ENCODE data around the gene GPR17.

GPR17 gene

DNA sequence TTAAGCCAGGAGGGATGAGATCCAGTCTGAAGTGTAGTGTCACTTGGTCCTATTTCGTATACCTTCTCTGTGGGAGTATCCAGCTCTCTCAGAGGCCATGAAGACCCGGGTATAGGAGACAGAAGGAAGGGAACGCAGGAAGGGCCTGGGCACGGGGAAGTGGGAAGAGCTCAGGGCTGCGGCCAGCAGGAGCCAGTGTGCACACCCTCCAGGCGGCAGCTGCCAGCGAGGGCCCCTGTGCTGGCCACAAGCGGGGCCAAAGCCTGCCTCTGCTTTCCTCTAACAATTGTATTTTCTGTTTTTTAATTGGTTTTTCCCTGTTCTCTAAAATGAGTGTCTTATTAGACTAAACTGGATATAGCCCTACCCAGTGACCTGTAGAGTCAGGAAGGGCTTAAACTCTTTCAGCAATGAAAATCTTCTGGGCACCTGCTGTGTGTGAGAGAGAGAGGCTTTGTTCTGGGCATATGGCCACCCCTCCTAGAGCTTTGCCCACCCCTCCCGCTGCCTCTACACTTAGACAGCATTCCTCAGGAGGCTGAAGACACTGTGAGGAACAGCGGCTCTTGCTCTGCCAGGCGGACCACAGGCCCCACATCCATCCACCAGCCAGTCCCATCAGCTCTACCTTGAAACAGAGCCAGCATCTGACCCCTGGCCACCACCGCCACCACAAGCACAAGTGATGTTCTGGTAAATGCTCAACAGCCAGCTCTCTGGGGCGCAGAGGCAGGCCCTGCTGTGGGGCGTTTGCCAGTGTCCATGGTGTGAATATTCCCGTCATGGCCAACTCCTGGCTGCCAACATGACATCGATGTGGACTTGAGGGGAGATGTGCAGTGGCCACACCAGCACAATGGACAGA is 9.5 kb downstream of the GPR17 start:
- no peak for DNase-seq

DNA sequence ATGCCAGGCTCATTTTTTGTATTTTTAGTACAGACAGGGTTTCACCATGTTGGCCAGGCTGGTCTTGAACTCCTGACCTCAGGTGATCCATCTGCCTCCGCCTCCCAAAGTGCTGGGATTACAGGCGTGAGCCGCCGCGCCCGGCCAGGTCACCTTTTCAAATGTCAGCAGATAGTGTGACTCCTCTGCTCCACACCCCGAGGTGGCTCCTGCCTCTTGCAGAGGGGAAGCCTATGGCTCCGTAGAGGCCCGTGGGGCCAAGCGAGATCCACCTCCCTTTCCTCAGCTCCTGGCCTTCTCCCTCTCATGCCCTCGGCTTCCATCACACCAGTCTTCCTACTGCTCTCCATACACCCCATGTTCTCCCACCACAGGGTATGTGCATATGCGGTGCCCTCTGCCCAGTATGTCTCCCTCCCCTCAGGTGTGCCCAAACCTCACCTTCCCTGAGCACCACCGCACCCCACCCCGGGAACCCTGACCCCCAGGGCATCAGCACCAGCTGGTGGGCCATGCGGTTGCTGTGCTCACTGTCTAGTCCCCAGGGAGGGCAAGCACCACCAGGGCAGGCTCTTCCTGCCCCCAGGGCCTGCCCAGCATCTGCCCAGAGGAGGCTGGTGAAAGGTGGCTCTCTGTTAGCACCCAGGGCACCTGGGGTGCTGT is 10.7 kb downstream of the GPR17 start:
- no peak for DNase-seq

- no peak for DNase-seq
These were observed 11.3 kb downstream of the GPR17 start for GRCh38 chr2:127657232-127657595.

- DNase-seq: no peak
These were observed 12.2 kb downstream of the GPR17 start for GRCh38 chr2:127658146-127658545.

- no peak for DNase-seq
These were observed 12.9 kb downstream of the GPR17 start for GRCh38 chr2:127658641-127659407.

DNA sequence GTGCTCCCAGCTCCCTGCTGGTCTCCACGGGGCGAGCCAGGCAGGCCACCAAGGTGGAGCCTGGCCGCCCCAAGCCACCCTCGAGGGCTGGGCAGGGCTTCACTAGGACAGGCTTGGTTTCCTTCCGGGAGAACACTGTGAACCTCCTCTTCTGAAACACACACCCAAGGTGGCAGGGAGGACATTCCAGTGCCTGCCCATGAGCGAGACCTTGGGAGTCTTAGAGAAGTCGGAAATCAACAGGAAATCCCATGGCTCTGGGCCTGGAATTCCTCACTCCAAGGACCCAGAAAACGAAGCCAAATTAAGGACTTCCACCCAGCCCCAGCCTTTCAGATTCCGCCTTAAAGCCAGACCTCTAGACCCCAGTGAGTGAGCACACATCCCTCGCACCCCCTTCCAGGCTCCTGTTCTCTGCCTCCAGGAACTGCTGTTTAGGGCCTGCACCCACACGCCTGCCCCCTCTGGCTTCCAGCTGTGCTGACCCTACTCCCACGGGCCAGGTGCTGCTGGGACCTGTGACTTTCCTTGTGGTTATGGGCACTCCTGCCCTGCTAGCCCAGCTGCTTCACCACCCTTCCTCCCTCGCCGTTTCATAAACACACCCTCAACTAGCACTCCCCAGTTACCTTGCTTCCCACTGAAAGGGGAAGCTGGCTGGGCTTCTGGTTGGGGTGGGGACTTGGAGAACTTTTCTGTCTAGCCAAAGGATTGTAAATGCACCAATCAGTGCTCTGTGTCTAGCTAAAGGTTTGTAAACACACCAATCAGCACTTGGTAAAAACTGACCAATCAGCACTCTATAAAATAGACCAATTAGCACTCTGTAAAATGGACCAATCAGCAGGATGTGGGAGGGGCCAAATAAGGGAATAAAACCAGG is 13.7 kb downstream of the GPR17 start:
- DNase-seq: no peak

DNA sequence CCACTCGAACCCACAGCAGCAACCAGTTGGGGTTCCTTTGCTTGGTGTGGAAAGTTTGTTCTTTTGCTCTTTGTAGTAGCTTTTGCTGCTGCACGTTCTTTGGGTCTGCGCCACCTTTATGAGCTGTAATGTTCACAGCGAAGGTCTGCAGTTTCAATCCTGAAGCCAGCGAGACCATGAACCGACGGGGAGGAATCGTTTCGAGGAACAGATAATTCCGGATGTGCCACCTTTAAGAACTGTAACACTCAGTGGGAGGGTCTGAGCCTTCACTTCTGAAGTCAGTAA is 14.3 kb downstream of the GPR17 start:
- no peak for DNase-seq

- no peak for DNase-seq
These were observed 15.2 kb downstream of the GPR17 start for GRCh38 chr2:127661072-127661649.

GRCh38 chr2:127661949-127662510 is 16.1 kb downstream of the GPR17 start:
- no peak for DNase-seq

GRCh38 chr2:127662937-127663565 is 17.1 kb downstream of the GPR17 start:
- DNase-seq: no peak

DNA sequence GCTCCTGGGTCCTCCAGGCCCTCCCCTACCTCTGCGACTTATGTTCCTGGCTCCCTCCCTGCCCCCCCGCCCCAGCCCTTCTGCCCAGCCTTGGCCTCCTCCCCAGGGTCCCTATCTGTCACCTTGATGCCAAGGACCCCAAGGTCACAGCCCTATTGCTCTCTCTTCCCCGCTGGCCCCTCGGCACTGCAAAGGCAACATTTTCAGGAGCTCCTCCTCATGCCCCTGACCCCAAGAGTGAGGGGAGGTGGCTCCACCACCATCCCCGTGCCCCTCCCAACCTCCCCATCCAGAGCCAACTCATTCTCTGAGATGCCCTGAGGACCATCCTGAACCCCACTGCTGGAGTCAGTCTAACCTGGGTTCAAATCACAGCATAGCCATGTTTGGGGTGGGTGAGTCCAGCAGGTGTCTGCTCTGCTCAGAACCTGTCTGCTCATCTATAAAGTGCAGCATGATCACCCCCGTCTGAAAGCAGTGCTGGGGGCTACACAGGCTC is 17.7 kb downstream of the GPR17 start:
- no peak for DNase-seq

GRCh38 chr2:127664065-127664894 is 18.3 kb downstream of the GPR17 start:
- no peak for DNase-seq

DNA sequence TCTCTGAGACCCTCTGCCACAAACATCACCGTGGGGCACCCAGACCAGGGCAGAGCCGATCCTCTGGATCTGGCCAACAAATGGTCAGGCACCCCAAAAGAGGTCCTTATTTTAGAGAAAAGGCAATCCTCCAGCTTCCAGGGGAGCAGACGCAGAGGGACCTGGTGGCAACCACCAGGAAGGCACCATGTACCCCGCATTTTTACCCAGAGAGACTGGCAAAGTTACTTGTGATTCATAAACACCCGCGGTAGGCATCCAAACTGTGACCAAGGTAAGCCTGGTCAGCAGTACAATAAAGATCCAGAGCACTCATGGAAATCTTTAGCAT is 18.9 kb downstream of the GPR17 start:
- no peak for DNase-seq

DNA sequence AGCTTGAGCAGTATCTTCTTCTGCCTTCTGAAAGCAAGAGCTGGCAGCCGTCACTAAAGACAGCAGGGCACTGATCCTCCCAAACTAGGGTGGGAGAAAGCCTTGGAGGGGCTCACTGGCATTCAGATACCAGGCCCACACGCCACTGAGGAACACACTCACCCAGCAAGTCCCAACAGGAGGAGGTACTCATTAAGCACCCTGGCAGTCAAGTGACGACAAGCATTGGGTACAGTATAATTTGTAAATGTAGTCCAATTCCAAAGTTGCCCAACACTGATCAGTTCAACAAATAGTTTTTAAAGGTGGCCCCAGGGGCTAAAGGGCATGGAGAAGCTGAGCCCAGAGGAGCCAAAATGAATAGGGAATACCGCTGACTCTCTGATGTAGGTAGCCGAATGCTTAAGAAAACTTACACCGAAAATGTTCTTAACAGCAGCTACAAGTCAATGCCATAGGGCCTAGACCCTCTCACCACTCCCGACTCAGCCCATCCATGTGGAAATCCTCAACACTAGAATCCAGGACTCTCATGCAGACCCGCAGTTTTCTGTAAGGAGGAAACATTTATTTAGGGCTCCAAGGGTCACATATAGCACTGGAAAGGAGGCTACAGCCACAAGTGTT is 19.4 kb downstream of the GPR17 start:
- DNase-seq: no peak

DNA sequence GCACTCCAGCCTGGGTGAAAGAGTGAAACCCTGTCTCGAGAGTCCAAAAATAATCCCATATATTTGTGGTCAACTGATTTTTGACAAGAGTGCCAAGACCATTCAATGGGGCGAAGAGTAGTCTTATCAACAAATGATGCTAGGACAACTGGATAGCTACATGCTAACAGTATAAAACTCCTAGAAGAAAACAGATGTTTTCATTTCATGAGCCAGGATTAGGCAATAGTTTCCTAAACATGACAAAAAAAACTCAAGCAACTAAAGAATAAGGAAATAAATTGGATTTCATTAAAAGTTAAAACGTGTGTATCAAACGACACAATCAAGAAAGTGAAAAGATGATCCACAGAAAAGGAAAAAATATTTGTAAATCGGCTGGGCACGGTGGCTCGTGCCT is 23.1 kb downstream of the GPR17 start:
- DNase-seq: no peak

DNA sequence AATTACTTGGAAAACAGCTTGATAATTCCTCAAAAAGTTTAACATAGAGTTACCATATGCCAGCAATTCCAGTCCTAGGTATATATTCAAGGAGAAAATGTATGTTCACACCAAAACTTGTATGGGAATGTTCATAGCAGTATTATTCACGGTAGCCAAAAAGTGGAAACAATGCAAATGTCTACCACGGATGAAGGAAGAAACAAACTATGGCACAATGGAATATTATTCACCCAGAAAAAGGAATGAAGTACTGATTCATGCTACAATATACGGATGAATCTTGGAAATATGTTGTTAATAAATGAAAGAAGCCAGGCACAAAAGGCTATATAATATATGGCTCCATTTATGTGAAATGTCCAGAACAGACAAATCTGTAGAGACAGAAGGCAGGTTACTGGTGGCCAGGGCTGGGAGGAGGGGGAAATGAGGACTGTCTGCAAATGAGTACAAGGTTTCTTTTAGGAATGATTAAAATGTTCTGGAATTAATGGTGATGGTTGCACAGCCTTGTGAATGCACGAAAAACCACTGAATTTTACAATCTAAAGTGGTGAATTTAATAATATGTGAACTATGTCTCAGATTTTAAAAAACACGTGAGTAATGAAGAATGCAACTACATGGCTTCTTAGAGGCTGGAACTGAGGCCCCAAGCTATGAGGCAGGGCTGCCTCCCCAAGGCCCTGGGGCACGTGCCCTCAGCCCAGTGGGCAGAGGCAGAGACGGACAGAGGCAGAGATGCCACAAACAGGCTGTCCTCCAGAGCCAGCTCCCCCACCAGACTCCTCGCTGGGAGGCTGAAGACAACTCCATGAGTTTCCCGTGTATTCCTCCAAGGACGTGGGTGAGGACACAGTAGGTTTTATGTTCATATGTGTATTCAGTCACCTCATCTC is 24.4 kb downstream of the GPR17 start:
- DNase-seq: no peak

DNA sequence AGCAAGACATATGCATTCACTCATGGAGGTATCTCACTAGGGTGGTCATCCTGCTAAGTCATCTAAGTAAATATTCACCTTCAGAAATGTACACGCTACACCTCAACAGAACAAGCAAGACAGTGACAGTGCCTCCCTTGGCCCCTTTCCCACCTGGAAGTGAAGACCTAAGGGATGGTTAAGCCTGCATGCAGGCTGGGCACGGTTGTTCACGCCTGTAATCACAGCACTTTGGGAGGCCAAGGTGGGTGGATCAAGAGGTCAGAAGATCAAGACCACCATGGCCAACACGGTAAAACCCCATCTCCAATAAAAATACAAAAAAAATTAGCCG is 25.0 kb downstream of the GPR17 start:
- DNase-seq: no peak

DNA sequence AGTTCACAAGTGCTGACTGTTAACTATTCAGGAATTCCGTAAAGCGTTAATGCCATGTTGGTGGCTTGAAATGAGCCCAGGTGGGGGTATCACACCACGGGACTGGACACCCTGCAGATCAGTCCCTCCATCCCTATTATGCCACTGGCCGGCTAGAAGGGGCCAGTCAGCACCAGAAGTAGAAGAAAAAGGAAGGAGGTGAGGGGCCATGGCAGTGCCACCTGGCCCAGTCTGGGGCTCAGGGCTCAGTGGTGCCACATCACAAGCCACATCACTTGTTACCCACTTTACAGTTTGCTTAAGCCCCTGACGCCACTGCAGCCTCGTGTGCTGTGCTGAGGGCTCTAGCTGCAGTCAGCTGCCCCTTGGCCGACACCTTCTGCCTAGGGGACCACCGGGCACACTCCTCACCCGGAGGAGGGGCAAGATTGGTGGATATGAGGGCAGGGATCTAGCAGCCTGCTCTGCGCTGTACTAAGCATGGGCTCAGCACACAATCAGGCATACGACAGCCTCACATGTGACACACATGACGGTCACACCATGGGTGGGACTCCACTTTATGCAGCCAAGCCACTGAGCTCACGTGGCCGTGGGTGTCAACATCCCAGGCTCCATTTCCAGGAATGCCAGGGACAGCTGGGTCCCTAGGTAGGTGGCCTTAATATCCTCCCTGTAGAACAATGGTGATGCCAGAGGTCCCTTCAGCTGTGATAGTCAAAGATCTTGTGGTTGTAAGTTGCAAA is 25.8 kb downstream of the GPR17 start:
- DNase-seq: no peak
